HEK293 (cell line): ENCODE data around the gene PHAX.

Experiments used
- EGR2 ChIP-seq: fragments of 450-650 bp; formaldehyde crosslinking; IDR thresholded peaks from 2 replicates; pipeline ENCODE4 v1.5.1; 2016; ENCODE audit warnings: low read depth, missing biosample characterization, missing genetic modification characterization
- MYNN ChIP-seq: fragments of 450-650 bp; formaldehyde crosslinking; IDR thresholded peaks from 2 replicates; pipeline ENCODE4 v1.5.1; 2016; ENCODE audit warnings: missing biosample characterization, missing genetic modification characterization, borderline replicate concordance
- SALL2 ChIP-seq: fragments of 450-650 bp; formaldehyde crosslinking; IDR thresholded peaks from 2 replicates; pipeline ENCODE4 v1.5.0; 2017; ENCODE audit warnings: missing biosample characterization, mild to moderate bottlenecking, missing genetic modification characterization, borderline replicate concordance
- SP2 ChIP-seq: fragments of 450-650 bp; formaldehyde crosslinking; IDR thresholded peaks from 2 replicates; pipeline ENCODE4 v1.5.1; 2016; ENCODE audit warnings: missing biosample characterization, missing genetic modification characterization
- ZBTB21 ChIP-seq: fragments of 450-650 bp; formaldehyde crosslinking; IDR thresholded peaks from 2 replicates; pipeline ENCODE4 v1.5.1; 2017; ENCODE audit warnings: missing biosample characterization, missing genetic modification characterization
- ZBTB8A ChIP-seq: fragments of 450-650 bp; formaldehyde crosslinking; IDR thresholded peaks from 2 replicates; pipeline ENCODE4 v1.5.1; 2016; ENCODE audit warnings: missing biosample characterization, missing genetic modification characterization
- ZNF184 ChIP-seq: fragments of 450-650 bp; IDR thresholded peaks from 2 replicates; pipeline ENCODE4 v1.5.1; 2018; ENCODE audit warnings: missing biosample characterization, mild to moderate bottlenecking, missing genetic modification characterization
- ZNF366 ChIP-seq: fragments of 450-650 bp; formaldehyde crosslinking; conservative IDR thresholded peaks from 2 replicates; pipeline ENCODE4 v1.5.1; 2016; ENCODE audit warnings: missing biosample characterization, missing genetic modification characterization
- ZNF423 ChIP-seq: fragments of 450-650 bp; formaldehyde crosslinking; IDR thresholded peaks from 2 replicates; pipeline ENCODE4 v1.5.1; 2016; ENCODE audit warnings: missing biosample characterization, missing genetic modification characterization
- ZNF510 ChIP-seq: fragments of 450-650 bp; formaldehyde crosslinking; IDR thresholded peaks from 2 replicates; pipeline ENCODE4 v1.5.1; 2018; ENCODE audit warnings: mild to moderate bottlenecking, missing genetic modification characterization, missing biosample characterization; ENCODE audit not compliant: insufficient replicate concordance
- ZNF530 ChIP-seq: fragments of 450-650 bp; formaldehyde crosslinking; IDR thresholded peaks from 2 replicates; pipeline ENCODE4 v1.5.1; 2016; ENCODE audit warnings: low read depth, missing biosample characterization, missing genetic modification characterization
- ZNF747 ChIP-seq: fragments of 450-650 bp; formaldehyde crosslinking; IDR thresholded peaks from 2 replicates; pipeline ENCODE4 v1.5.1; 2016; ENCODE audit warnings: missing biosample characterization, missing genetic modification characterization
- ZNF785 ChIP-seq: fragments of 450-650 bp; formaldehyde crosslinking; IDR thresholded peaks from 2 replicates; pipeline ENCODE4 v1.5.1; 2016; ENCODE audit warnings: missing biosample characterization, missing genetic modification characterization
- TF ChIP-seq, protein P1 (sequence below): fragments of 450-650 bp; formaldehyde crosslinking; IDR thresholded peaks from 2 replicates; pipeline ENCODE4 v1.5.1; 2016; ENCODE audit warnings: missing biosample characterization, missing genetic modification characterization

GRCh38 chr5:126577415-126577814, 23.3 kb upstream of the PHAX start:
- TF ChIP-seq, protein P1, sequence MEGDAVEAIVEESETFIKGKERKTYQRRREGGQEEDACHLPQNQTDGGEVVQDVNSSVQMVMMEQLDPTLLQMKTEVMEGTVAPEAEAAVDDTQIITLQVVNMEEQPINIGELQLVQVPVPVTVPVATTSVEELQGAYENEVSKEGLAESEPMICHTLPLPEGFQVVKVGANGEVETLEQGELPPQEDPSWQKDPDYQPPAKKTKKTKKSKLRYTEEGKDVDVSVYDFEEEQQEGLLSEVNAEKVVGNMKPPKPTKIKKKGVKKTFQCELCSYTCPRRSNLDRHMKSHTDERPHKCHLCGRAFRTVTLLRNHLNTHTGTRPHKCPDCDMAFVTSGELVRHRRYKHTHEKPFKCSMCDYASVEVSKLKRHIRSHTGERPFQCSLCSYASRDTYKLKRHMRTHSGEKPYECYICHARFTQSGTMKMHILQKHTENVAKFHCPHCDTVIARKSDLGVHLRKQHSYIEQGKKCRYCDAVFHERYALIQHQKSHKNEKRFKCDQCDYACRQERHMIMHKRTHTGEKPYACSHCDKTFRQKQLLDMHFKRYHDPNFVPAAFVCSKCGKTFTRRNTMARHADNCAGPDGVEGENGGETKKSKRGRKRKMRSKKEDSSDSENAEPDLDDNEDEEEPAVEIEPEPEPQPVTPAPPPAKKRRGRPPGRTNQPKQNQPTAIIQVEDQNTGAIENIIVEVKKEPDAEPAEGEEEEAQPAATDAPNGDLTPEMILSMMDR (tag by site-specific recombination), result no peak
- TF ChIP-seq ZNF184, result no peak
- no peak for TF ChIP-seq ZBTB21 (tag by site-specific recombination)
- TF ChIP-seq ZNF785 (tag by site-specific recombination), result no peak
- TF ChIP-seq SP2 (tag by site-specific recombination), result no peak
- no peak for TF ChIP-seq MYNN
- TF ChIP-seq SALL2 (tag by site-specific recombination), result no peak
- TF ChIP-seq ZNF423, result no peak
- no peak for TF ChIP-seq ZNF510 (tag by site-specific recombination)
- no peak for TF ChIP-seq ZNF747 (tag by site-specific recombination)
- no peak for TF ChIP-seq ZNF530 (tag by site-specific recombination)
- no peak for TF ChIP-seq EGR2
- TF ChIP-seq ZBTB8A (tag by site-specific recombination), result no peak
- TF ChIP-seq ZNF366, result no peak
